Progenitor cell of endocrine pancreas (in vitro differentiated cells): ENCODE results near the gene BEST2. TPM values are rescaled to one million over a fixed set of nuclear protein-coding genes. Genes with fewer than 3 reads are reported as not detected.

Experiments used
- DNase-seq: peaks from one replicate; pipeline ENCODE4 v3.0.0; 2021; ENCODE audit warnings: low spot score; ENCODE audit not compliant: unreplicated experiment
- H3K27ac Mint-ChIP-seq: 2 replicates; pipeline ENCODE4 v1.8.0; 2021; ENCODE audit warnings: mild to moderate bottlenecking, moderate library complexity, mixed read lengths
- H3K27me3 Mint-ChIP-seq: 2 replicates; pipeline ENCODE4 v1.8.0; 2021; ENCODE audit warnings: mixed read lengths
- H3K36me3 Mint-ChIP-seq: 2 replicates; pipeline ENCODE4 v1.8.0; 2022; ENCODE audit warnings: mixed read lengths; ENCODE audit not compliant: insufficient read depth
- H3K4me1 Mint-ChIP-seq: 2 replicates; pipeline ENCODE4 v1.8.0; 2021; ENCODE audit warnings: low read depth, mixed read lengths
- H3K4me3 Mint-ChIP-seq: 2 replicates; pipeline ENCODE4 v1.8.0; 2021; ENCODE audit warnings: low read depth, mild to moderate bottlenecking, moderate library complexity, mixed read lengths
- H3K9me3 Mint-ChIP-seq: 2 replicates; pipeline ENCODE4 v1.8.0; 2021; ENCODE audit warnings: low read depth, mixed read lengths
- total RNA-seq: library from RNA; stranded (reverse); gene quantifications from 2 replicates; pipeline ENCODE4 v1.2.1, GENCODE V29; 2021
- TF ChIP-seq, protein P1 (sequence below): fragments of 200-600 bp; sonication (generic); IDR thresholded peaks from one replicate; pipeline ENCODE4 v1.5.0; 2021; ENCODE audit warnings: antibody characterized with exemption, mild to moderate bottlenecking; ENCODE audit not compliant: unreplicated experiment

BEST2 gene
- total RNA-seq, 1 donor from 2014 or later, result not detected

DNA sequence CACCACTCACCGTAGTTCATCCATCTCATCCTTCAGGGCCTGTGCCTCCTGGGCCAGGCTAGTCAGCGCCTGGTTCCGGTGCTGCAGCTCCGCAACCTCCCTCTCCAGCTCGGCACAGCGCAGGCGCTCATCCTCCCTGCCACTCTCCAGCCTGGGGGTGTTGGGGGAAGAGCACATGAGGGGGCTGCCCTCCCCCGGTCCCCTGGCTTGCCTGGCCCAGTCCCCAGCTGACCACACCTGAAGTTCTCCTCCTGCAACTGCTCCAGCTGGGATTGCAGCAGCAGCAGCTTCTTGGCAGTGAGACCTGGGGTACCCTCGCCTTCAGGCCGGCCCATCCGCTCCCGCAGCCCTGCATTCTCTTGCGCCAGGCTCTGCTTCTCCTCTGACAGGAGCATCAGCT lies 19.3 kb downstream of the BEST2 start:
- TF ChIP-seq, protein P1, sequence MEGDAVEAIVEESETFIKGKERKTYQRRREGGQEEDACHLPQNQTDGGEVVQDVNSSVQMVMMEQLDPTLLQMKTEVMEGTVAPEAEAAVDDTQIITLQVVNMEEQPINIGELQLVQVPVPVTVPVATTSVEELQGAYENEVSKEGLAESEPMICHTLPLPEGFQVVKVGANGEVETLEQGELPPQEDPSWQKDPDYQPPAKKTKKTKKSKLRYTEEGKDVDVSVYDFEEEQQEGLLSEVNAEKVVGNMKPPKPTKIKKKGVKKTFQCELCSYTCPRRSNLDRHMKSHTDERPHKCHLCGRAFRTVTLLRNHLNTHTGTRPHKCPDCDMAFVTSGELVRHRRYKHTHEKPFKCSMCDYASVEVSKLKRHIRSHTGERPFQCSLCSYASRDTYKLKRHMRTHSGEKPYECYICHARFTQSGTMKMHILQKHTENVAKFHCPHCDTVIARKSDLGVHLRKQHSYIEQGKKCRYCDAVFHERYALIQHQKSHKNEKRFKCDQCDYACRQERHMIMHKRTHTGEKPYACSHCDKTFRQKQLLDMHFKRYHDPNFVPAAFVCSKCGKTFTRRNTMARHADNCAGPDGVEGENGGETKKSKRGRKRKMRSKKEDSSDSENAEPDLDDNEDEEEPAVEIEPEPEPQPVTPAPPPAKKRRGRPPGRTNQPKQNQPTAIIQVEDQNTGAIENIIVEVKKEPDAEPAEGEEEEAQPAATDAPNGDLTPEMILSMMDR, result no peak
- peaks cover 11% of the 10 kb centered on the region for H3K36me3 Mint-ChIP-seq
- H3K27me3 Mint-ChIP-seq, result no peaks in the 10 kb centered on the region
- no peak overlapping the region for H3K27ac Mint-ChIP-seq
- H3K4me3 Mint-ChIP-seq, result no peak overlapping the region
- H3K9me3 Mint-ChIP-seq, result no peaks in the 10 kb centered on the region
- DNase-seq, result no peak
- peaks cover 7% of the 10 kb centered on the region for H3K4me1 Mint-ChIP-seq

DNA sequence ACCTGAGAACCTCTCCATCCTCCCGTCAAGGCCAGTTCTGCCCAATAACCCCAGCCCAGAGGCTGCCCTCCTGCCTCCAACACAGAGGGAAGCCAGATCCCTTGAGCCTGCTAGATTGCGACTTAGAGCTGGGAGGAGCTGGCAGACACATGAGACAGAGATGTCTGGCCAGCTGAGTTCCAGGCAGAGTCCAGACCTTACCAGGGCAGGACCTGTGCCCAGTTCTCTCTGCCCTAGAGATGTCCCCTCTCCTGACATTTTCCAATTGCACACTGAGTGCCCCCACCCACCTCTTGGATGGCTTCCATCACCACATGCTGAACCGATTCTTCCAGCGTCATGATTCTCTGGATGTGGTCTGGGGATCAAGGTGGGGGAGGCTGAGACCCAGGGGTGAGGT lies 20.7 kb downstream of the BEST2 start:
- DNase-seq, result no peak
- no peak overlapping the region for H3K4me3 Mint-ChIP-seq
- TF ChIP-seq, protein P1, result no peak
- no peak overlapping the region for H3K27ac Mint-ChIP-seq
- H3K27me3 Mint-ChIP-seq, result no peaks in the 10 kb centered on the region
- peaks cover 8% of the 10 kb centered on the region for H3K36me3 Mint-ChIP-seq
- H3K4me1 Mint-ChIP-seq, result peaks cover 7% of the 10 kb centered on the region
- no peaks in the 10 kb centered on the region for H3K9me3 Mint-ChIP-seq

DNA sequence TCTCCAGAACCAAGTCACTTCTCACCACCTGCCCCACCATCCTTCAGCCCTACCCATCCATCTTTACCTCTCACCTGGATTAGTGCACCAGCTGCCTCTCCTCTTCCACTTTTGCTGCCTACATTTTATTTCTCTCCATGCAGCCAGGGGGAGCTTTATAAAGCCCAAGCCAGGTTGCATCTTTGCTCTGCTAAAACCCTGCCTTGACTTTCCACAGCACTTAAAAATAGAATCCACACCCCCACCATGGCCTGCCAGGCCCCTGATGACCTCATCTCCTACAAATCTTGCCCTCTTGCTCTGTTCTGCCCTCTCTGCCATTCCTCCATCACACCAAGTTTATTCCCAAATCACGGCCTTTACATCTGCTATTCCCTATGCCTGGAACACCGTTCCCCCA lies 22.0 kb downstream of the BEST2 start:
- Mint-ChIP-seq H3K27me3 (peaks cover 3% of the 10 kb centered on the region), H3K27ac (no peak overlapping the region), H3K9me3 (no peaks in the 10 kb centered on the region), H3K36me3 (peaks cover 4% of the 10 kb centered on the region), H3K4me1 (peaks cover 12% of the 10 kb centered on the region), H3K4me3 (peak overlapping the region; percentile 45)
- TF ChIP-seq, protein P1, result no peak
- no peak for DNase-seq

DNA sequence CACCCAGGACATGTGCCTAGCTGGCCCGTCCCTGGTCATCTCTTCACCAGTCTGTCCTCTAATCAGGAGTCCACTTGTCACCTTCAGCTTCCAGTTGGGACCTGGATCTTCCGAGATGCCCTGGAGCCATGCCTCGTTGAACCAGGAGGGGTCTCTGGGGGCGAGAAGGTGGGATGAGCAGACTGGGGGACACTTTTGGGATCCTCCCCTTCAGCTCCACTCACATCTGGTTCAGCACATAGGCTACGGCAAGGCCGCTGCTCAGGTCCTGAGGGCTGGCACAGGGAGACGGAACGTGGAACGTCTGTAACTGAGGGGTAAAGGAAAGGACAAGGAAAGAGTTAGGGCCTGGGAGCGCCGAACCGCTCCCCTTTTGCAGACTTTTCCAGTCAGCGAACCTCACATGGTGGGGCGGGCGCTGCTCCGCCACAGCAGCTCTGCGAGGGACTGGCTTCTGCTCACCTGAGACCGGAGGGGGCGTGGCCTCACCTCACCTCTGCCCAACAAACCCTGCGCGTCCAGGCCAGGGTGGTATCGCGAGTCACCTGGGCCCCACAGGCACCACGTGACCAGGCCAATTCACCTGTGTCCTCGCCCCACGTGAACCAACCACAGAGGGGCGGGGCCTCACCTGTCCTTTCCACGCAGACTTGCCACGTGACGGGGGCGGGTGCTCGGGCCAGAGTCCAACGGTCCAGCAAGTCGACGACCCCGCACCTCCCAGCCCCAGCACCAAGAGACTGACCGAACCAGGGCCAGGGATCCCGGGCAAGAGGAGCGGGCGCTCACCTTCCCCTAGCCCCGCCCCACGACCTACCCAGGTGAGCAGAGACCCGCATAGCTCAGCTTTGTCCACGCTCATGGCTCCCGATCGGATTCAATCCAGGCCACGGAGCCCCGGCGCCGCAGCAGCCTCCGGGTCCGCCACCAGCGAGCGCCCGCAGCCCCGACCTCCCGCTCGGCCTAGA lies 23.3 kb downstream of the BEST2 start, which contains the start of gene HOOK2:
Gene HOOK2 (minus strand): TSS at position 965 of the 968 bp plus-strand sequence. CDS start 103 bp downstream, at position 862.
- Mint-ChIP-seq H3K36me3 (peaks cover 4% of the 10 kb centered on the region), H3K4me3 (peak within 1 kb of the TSS; percentile 89), H3K4me1 (peaks cover 13% of the 10 kb centered on the region), H3K9me3 (no peaks in the 10 kb centered on the region), H3K27ac (peak within 1 kb of the TSS; percentile 99), H3K27me3 (peaks cover 11% of the 10 kb centered on the region)
- peak; percentile 94 for DNase-seq
- TF ChIP-seq, protein P1, result no peak

DNA sequence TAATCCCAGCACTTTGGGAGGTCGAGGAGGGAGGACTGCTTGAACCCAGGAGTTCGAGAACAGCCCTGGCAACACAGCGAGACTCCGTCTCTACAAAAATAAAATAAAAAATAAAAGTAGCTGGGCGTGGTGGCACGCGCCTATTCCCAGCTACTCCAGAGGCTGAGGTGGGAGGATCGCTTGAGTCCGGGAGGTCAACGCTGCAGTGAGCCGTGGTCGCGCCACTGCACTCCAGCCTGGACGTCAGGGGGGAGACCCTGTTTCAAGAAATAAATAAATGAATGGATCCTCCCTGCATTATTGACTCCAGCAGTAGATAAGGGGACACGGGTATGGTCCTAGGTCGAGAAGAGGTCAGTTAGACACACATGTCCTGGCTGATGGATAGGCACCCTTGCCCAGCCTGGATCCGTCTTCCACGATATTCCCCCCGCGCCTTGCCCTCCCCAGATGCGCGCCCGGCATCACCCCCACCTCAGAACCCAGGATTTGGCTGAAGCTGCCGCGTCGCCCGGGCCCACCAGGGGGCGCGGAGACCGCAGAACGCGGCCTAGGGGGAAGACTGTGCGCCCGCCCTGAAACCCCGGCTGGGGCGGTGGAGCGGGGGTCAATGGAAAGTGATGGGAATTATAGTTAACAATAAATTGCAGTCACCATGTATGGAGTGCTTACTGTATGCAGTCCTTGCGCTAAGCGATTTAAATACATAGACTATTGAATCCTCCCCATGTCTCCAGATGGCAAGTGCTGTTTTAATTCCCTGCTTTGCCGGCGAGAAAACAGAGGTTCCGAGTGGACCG lies 25.8 kb downstream of the BEST2 start:
- Mint-ChIP-seq H3K9me3 (no peaks in the 10 kb centered on the region), H3K4me1 (peaks cover 13% of the 10 kb centered on the region), H3K27ac (peak overlapping the region; percentile 52), H3K27me3 (peaks cover 11% of the 10 kb centered on the region), H3K4me3 (peak overlapping the region; percentile 74), H3K36me3 (peaks cover 4% of the 10 kb centered on the region)
- TF ChIP-seq, protein P1, result peak; percentile 97
- peak; percentile 76 for DNase-seq
